GM19324 (cell line): ENCODE data around the gene PLAC9.
"Not testable (repeated sequence)": the region's sequence is repeated elsewhere in the genome, so short reads cannot be mapped to it uniquely, and the experiment has no call there.

ENCODE experiments used
- ATAC-seq: cut with Tn5 transposase; IDR thresholded peaks from one replicate; pipeline ENCODE4 v1.9.1; 2021; ENCODE audit warnings: mild to moderate bottlenecking, moderate library complexity; ENCODE audit not compliant: unreplicated experiment, low FRiP score

Gene PLAC9

GRCh38 chr10:80132299-80133139 lies at the start of gene PLAC9:
Gene PLAC9 (plus strand): TSS chr10:80132730. CDS start chr10:80132763, 33 bp downstream.
- no peak for ATAC-seq

- no peak for ATAC-seq
These were observed 42.4 kb upstream of the PLAC9 start for GRCh38 chr10:80090121-80090520.

- ATAC-seq = no peak
These were observed 38.3 kb upstream of the PLAC9 start for GRCh38 chr10:80094231-80094630.

GRCh38 chr10:80098272-80098671 lies 34.3 kb upstream of the PLAC9 start:
- not testable (repeated sequence) for ATAC-seq

- not testable (repeated sequence) for ATAC-seq
These were observed 33.2 kb upstream of the PLAC9 start for GRCh38 chr10:80099295-80099694.

- ATAC-seq = no peak
These were observed 32.4 kb upstream of the PLAC9 start for GRCh38 chr10:80100116-80100515.

GRCh38 chr10:80100861-80101695 lies 31.5 kb upstream of the PLAC9 start:
- ATAC-seq = no peak

GRCh38 chr10:80104066-80104926 lies 28.2 kb upstream of the PLAC9 start:
- ATAC-seq = peak; percentile 85

GRCh38 chr10:80108576-80109239 lies 23.8 kb upstream of the PLAC9 start:
- no peak for ATAC-seq

- no peak for ATAC-seq
These were observed 21.5 kb upstream of the PLAC9 start for GRCh38 chr10:80110986-80111385.

- ATAC-seq = no peak
These were observed 13.9 kb upstream of the PLAC9 start for GRCh38 chr10:80118669-80119068.

- no peak for ATAC-seq
These were observed 10.3 kb upstream of the PLAC9 start for GRCh38 chr10:80122110-80122710.

- ATAC-seq = no peak
These were observed 9.8 kb upstream of the PLAC9 start for GRCh38 chr10:80122746-80123145.

- no peak for ATAC-seq
These were observed 5.7 kb upstream of the PLAC9 start for GRCh38 chr10:80126876-80127275.

GRCh38 chr10:80131499-80131901 lies 1.0 kb upstream of the PLAC9 start:
- ATAC-seq = no peak

- no peak for ATAC-seq
These were observed 676 bp downstream of the PLAC9 start for GRCh38 chr10:80133206-80133605.

GRCh38 chr10:80133687-80134086 lies 1.2 kb downstream of the PLAC9 start:
- not testable (repeated sequence) for ATAC-seq

- no peak for ATAC-seq
These were observed 3.6 kb downstream of the PLAC9 start for GRCh38 chr10:80136134-80136571.

GRCh38 chr10:80137031-80137862 lies 4.7 kb downstream of the PLAC9 start:
- no peak for ATAC-seq
